ENCODE results near the gene DISP1. TPM values are rescaled to one million over a fixed set of nuclear protein-coding genes. Genes with fewer than 3 reads are reported as not detected.

Gene DISP1
- total and polyA plus RNA-seq, 4 donors: 1.6 to 4.2 (median 2.6) TPM

Other genes with a start within 250 kb of the DISP1 start
- gene TAF1A, start 225.1 kb upstream of the DISP1 start, total RNA-seq: 1 to 10 TPM; 4.2 to 5.2 TPM
- 1 to 10 TPM; 1.1 to 1.6 TPM for gene TAF1A, start 225.1 kb upstream of the DISP1 start, polyA plus RNA-seq
- 10 to 100 TPM; 20.8 to 69.4 TPM for gene MIA3, start 196.9 kb upstream of the DISP1 start, total RNA-seq
- gene MIA3, start 196.9 kb upstream of the DISP1 start, polyA plus RNA-seq: 10 to 100 TPM; 30.9 to 33.4 TPM
- 10 to 100 TPM; 24.3 to 48.2 TPM for gene AIDA, start 102.5 kb upstream of the DISP1 start, total RNA-seq
- 10 to 100 TPM in 1 of 2 donors, 1 to 10 TPM in 1; 9.3 to 18.7 TPM for gene AIDA, start 102.5 kb upstream of the DISP1 start, polyA plus RNA-seq
- gene BROX, start 102.5 kb upstream of the DISP1 start, total RNA-seq: 10 to 100 TPM; 16.0 to 28.3 TPM
- gene BROX, start 102.5 kb upstream of the DISP1 start, polyA plus RNA-seq: 10 to 100 TPM in 1 of 2 donors, 1 to 10 TPM in 1; 6.0 to 12.8 TPM
- gene FAM177B, start 77.8 kb upstream of the DISP1 start, total RNA-seq: under 1 TPM in 1 of 2 donors, not detected in 1; 0.17 TPM
- gene FAM177B, start 77.8 kb upstream of the DISP1 start, polyA plus RNA-seq: under 1 TPM in 1 of 2 donors, not detected in 1; 0.09 TPM